Breast epithelium (tissue), 4 donors: ENCODE data around the gene KIF12. TPM values are rescaled to one million over a fixed set of nuclear protein-coding genes. Genes with fewer than 3 reads are reported as not detected.

Source experiments
- DNase-seq, 2 donors: peaks; one replicate each; pipeline ENCODE4 v3.0.0-alpha.2; 2019; ENCODE audit warnings: low spot score in 2 of 2
- H3K27ac ChIP-seq, 2 donors: fragments of 200-600 bp; sonication (generic) in 1 of 2; one replicate each; pipeline ENCODE4 v1.5.1; 2016 to 2019; ENCODE audit warnings: mild to moderate bottlenecking in 1 of 2
- H3K27me3 ChIP-seq, 2 donors: fragments of 200-600 bp; sonication (generic) in 1 of 2; one replicate each; pipeline versions ENCODE4 v1.5.1 to v1.6.0; 2017 to 2019; ENCODE audit warnings: control low read depth in 1 of 2, mild to moderate bottlenecking in 1 of 2
- H3K36me3 ChIP-seq: fragments of 200-600 bp; one replicate; pipeline ENCODE4 v1.5.1; 2019
- H3K4me1 ChIP-seq, 2 donors: fragments of 200-600 bp; sonication (generic); one replicate each; pipeline ENCODE4 v1.5.1; 2016 to 2019; ENCODE audit warnings: control low read depth in 1 of 2
- H3K4me3 ChIP-seq, 3 donors: fragments of 200-600 bp; sonication (generic); 1 replicate in 2 of 3; 2 replicates in 1 of 3; pipeline ENCODE4 v1.5.1; 2016 to 2019; ENCODE audit warnings: mild to moderate bottlenecking in 3 of 3, moderate library complexity in 2 of 3
- H3K9me3 ChIP-seq, 2 donors: fragments of 200-600 bp; sonication (generic) in 1 of 2; one replicate each; pipeline ENCODE4 v1.5.1; 2016 to 2019; ENCODE audit warnings: control low read depth in 1 of 2
- POLR2A ChIP-seq: fragments of 450-650 bp; IDR thresholded peaks from one replicate; pipeline ENCODE4 v1.6.1; 2016; ENCODE audit warnings: antibody characterized with exemption, mild to moderate bottlenecking, moderate library complexity
- POLR2AphosphoS5 ChIP-seq, 3 donors: sonication (generic); formaldehyde crosslinking; IDR thresholded peaks; one replicate each; pipeline ENCODE4 v1.6.1; 2017; ENCODE audit warnings: antibody characterized with exemption in 3 of 3
- intact Hi-C: fragments of 100-400 bp; cut with DNase I; formaldehyde crosslinking; loops from one replicate; pipeline ENCODE4 v1.15.1; 2023; ENCODE audit warnings: low total_unique reads
- total RNA-seq, 3 donors: library from RNA; depleted of rRNA; stranded (reverse); fragments of >200 nt; gene quantifications; one replicate each; pipeline ENCODE4 v1.1.0, GENCODE V29; 2016
- TF ChIP-seq, protein P1 (sequence below), 3 donors: fragments of 450-650 bp; IDR thresholded peaks; one replicate each; pipeline ENCODE4 v1.5.1; 2016 to 2017; ENCODE audit warnings: antibody characterized with exemption in 3 of 3, mild to moderate bottlenecking in 3 of 3, moderate library complexity in 3 of 3

The KIF12 gene
- total RNA-seq, 3 donors from 2014 or later: 14.4 to 34.4 TPM; not detected in 1

DNA sequence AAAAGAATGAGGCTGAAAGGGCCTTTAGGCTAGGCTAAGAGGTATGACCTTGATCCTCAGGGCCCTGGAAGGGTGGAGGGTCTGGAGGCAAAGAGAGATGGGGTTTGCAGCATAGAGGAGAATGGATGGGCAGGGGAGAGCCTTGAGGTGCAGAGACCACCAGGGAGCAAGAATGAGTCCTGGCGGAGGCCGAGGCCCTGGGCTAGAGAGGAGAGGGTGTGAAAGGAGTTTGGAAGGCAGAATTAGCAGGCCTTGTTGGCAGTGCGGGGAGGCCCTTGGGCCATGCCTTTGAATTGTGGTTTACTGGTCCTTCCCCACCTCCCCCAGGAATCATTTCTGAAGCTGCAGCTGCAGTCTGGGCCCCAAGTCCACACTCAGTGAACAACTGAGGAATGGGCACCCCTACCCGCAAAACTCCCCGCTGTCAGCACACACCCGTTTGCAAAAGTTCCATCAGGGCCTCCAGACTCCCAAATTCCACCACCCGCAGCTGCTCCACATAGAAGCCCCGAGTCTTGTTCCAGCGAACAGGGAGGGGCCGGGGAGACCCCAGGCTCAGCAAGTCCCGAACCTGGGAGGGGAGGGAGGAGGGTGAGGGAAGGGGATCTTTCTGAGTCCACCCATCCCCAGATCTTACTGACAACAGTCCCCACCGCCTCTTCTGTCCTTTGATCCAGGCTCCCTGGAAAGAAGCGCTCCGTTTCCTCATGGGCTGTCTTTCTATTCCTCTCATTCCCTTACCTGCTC is 2.1 kb downstream of the KIF12 start:
- no peaks in the 10 kb centered on the region for H3K36me3 ChIP-seq
- no peaks in the 10 kb centered on the region for H3K27me3 ChIP-seq
- no peak overlapping the region for H3K27ac ChIP-seq
- no peak for DNase-seq
- TF ChIP-seq POLR2A: no peak
- TF ChIP-seq POLR2AphosphoS5 (IDR thresholded peaks at IDR 0.05): no peak
- TF ChIP-seq, protein P1, sequence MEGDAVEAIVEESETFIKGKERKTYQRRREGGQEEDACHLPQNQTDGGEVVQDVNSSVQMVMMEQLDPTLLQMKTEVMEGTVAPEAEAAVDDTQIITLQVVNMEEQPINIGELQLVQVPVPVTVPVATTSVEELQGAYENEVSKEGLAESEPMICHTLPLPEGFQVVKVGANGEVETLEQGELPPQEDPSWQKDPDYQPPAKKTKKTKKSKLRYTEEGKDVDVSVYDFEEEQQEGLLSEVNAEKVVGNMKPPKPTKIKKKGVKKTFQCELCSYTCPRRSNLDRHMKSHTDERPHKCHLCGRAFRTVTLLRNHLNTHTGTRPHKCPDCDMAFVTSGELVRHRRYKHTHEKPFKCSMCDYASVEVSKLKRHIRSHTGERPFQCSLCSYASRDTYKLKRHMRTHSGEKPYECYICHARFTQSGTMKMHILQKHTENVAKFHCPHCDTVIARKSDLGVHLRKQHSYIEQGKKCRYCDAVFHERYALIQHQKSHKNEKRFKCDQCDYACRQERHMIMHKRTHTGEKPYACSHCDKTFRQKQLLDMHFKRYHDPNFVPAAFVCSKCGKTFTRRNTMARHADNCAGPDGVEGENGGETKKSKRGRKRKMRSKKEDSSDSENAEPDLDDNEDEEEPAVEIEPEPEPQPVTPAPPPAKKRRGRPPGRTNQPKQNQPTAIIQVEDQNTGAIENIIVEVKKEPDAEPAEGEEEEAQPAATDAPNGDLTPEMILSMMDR (IDR thresholded peaks at IDR 0.05): no peak
- no peaks in the 10 kb centered on the region for H3K4me1 ChIP-seq
- H3K4me3 ChIP-seq: peak overlapping the region in 2 of 3 donors; percentile 61 to 68
- H3K9me3 ChIP-seq: peaks cover 0 to 3% of the 10 kb centered on the region in 2 donors
- intact Hi-C loops: no loop called here

DNA sequence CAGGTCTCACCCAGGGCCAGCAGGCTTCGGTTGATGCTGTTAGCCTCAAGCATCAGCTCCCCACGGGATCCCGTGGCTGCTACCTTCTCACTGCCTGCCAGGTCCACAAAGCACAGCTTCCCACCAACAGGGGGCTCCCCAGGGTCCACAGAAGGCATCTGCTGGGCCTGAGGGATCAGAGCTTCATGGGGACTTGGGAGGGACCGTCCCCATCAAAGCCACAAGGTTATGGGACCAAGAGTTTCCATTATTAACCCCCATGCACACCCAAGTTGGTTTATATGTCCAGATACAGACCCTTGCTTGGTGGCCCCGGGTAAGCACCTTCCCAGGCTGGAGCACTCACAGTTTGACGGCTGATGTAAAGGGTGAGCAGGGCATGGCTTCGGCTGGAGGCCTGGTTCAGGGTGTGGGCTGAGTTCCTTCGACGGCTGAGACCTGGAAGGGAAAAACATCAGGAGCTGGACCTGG is 3.0 kb downstream of the KIF12 start:
- no peak overlapping the region for H3K27ac ChIP-seq
- DNase-seq: no peak
- no peaks in the 10 kb centered on the region for H3K27me3 ChIP-seq
- H3K36me3 ChIP-seq: no peaks in the 10 kb centered on the region
- H3K4me1 ChIP-seq: no peaks in the 10 kb centered on the region
- TF ChIP-seq POLR2AphosphoS5 (IDR thresholded peaks at IDR 0.05): no peak
- TF ChIP-seq, protein P1 (IDR thresholded peaks at IDR 0.05): no peak
- no peak for TF ChIP-seq POLR2A
- H3K9me3 ChIP-seq: no peaks in the 10 kb centered on the region
- no peak overlapping the region for H3K4me3 ChIP-seq
- intact Hi-C loops: no loop called here

DNA sequence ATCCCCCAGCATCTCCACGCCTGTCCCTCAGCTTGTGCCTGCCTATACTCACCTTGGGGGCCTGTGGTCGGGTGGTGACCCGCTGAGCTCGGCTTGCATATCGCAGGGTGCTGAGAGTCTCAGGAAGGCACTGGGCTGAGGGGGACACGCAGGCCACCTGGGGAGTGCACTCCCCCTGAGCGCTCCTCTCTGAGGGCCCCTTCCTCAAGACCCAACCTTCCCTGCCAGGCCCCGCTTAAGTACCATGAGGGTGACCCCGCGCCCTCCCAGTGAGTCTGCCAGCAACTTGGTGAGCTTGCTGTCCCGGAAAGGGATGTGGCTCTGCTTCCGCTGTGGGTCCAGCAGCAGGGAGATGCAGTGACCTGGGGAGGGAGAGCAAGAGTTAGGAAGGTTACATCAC is 4.1 kb downstream of the KIF12 start:
- TF ChIP-seq POLR2A: no peak
- TF ChIP-seq POLR2AphosphoS5 (IDR thresholded peaks at IDR 0.05): no peak
- TF ChIP-seq, protein P1 (IDR thresholded peaks at IDR 0.05): no peak
- Histone ChIP-seq H3K27me3 (no peaks in the 10 kb centered on the region), H3K9me3 (no peaks in the 10 kb centered on the region), H3K36me3 (no peaks in the 10 kb centered on the region), H3K27ac (no peak overlapping the region), H3K4me1 (no peaks in the 10 kb centered on the region), H3K4me3 (no peak overlapping the region)
- intact Hi-C loops: no loop called here
- no peak for DNase-seq

DNA sequence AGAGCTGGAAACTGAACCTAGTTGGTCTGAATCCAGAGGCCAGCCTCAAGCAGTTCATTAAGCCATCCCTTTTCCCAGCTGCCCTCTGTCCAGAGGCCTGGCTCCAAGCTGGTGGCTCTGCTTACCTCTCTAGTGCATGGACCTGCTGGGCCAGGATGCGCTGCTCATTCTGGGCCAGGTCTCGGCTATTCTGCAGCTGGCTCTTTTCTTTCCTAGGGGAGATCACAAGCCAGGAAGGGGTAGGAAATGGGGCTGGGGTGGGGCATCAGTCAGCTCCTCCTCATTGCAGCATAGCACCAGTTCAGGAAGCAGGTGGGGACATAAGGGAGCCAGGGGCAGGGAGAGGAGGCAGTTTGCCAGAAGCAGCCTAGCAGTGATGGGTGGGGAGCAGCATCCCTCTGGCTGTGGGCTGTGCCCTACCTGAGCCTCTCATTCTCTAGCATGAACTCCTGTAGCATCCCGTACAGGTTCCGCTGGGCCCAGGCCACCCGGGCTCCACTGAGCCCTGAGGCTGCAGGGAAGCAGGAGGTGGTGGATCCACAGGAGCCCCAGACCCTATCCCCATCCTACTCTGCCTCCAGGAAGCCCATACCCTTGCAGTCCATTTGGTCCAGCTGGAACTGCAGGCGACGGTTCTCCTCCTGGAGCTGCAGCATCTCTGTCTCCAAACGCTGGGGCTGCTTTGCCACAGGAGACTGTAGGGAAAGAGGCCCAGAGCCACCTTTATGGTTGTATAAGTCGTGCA is 5.2 kb downstream of the KIF12 start:
- no peaks in the 10 kb centered on the region for H3K27me3 ChIP-seq
- no peak for DNase-seq
- no peak for TF ChIP-seq POLR2AphosphoS5 (IDR thresholded peaks at IDR 0.05)
- TF ChIP-seq, protein P1 (IDR thresholded peaks at IDR 0.05): no peak
- TF ChIP-seq POLR2A: no peak
- intact Hi-C loops: no loop called here
- no peak overlapping the region for H3K4me3 ChIP-seq
- no peaks in the 10 kb centered on the region for H3K9me3 ChIP-seq
- H3K36me3 ChIP-seq: no peaks in the 10 kb centered on the region
- no peaks in the 10 kb centered on the region for H3K4me1 ChIP-seq
- H3K27ac ChIP-seq: no peak overlapping the region

DNA sequence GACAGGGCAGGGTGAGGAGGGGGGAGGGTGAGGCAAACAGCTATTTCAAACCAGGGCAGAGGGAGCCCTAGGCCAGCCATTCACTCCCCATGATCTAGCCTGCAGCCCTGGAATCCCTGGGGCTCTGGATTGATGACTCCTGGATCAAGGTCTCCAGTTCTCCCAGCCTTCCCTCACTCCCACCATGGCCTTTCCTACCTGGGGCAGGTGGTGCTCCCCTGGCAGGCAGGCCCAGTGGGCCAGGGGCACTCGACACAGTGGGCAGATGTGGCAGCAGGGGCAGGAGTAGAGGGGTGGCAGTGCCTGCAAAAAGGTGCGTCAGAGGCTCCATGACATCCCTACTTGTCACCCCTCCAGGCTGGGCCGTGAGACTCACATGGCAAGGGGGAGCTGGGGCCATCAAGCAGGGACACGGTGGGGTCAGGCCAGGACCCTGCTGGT is 6.0 kb downstream of the KIF12 start:
- Histone ChIP-seq H3K4me1 (no peaks in the 10 kb centered on the region), H3K36me3 (no peaks in the 10 kb centered on the region), H3K9me3 (no peaks in the 10 kb centered on the region), H3K27me3 (no peaks in the 10 kb centered on the region), H3K4me3 (no peak overlapping the region), H3K27ac (no peak overlapping the region)
- no peak for DNase-seq
- TF ChIP-seq POLR2AphosphoS5 (IDR thresholded peaks at IDR 0.05) (no peak), POLR2A (no peak)
- TF ChIP-seq, protein P1 (IDR thresholded peaks at IDR 0.05): no peak
- intact Hi-C loops: no loop called here
